Measurements from ENCODE around the gene OR11H6. TPM values are rescaled to one million over a fixed set of nuclear protein-coding genes. Genes with fewer than 3 reads are reported as not detected.
"Not testable (repeated sequence)": the region's sequence is repeated elsewhere in the genome, so short reads cannot be mapped to it uniquely, and the experiment has no call there.

The OR11H6 gene, protein sequence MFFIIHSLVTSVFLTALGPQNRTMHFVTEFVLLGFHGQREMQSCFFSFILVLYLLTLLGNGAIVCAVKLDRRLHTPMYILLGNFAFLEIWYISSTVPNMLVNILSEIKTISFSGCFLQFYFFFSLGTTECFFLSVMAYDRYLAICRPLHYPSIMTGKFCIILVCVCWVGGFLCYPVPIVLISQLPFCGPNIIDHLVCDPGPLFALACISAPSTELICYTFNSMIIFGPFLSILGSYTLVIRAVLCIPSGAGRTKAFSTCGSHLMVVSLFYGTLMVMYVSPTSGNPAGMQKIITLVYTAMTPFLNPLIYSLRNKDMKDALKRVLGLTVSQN
- not detected for polyA plus RNA-seq

DNA sequence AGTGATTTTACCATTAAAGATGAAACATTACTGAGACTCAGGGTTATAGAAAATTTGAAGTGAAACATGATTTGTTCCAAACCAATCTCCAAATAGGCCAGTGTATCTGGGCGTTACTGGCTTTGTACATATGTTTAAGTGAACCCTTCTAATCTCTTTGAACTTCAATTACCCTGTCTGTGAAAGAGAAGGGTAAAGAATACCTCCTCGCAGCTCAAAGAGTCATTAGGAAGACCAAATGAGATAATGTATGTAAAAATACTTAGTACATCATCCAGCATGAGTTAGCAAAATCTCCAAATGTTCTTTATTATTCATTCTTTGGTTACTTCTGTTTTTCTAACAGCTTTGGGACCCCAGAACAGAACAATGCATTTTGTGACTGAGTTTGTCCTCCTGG is at the start of gene OR11H6:
TSS of gene OR11H6 (plus strand) at position 301 of the 400 bp plus-strand sequence. CDS start at position 301, 0 bp downstream.
- H3K27ac ChIP-seq (ENCODE audit: low read depth, low read length) = no peak within 1 kb of the TSS
- 26 to 43% (median 29%) methylated on average over 2 of the region's 2 CpGs for WGBS, 3 donors

DNA sequence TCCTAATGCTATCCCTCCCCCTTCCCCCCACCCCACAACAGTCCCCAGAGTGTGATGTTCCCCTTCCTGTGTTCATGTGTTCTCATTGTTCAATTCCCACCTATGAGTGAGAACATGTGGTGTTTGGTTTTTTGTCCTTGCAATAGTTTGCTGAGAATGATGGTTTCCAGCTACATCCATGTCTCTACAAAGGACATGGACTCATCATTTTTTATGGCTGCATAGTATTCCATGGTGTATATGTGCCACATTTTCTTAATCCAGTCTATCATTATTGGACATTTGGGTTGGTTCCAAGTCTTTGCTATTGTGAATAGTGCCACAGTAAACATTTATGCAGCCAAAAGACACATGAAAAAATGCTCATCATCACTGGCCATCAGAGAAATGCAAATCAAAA is 49.3 kb upstream of the OR11H6 start:
- not testable (repeated sequence) for H3K27ac ChIP-seq (ENCODE audit: low read depth, low read length)

DNA sequence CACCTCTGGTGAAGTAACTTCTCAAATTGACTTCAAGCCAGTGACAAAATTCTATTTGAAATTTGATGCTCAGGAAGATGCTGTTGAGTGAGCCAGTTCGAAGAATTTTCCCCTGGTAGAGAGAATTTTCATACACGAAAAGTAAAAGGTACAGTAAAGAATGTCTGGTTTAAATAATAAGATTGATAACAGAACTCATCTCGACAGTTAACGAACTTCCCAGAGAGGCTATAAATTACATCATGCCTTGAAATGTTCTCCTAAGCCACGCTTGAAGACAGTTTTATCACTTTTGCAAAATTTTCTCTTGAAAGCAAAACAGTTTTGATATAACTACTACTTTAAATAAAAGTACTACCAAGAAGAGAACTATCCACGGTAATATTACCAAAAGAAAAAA is 47.2 kb upstream of the OR11H6 start:
- 52 to 72% (median 67%) methylated on average over 6 of the region's 6 CpGs for WGBS, 3 donors

DNA sequence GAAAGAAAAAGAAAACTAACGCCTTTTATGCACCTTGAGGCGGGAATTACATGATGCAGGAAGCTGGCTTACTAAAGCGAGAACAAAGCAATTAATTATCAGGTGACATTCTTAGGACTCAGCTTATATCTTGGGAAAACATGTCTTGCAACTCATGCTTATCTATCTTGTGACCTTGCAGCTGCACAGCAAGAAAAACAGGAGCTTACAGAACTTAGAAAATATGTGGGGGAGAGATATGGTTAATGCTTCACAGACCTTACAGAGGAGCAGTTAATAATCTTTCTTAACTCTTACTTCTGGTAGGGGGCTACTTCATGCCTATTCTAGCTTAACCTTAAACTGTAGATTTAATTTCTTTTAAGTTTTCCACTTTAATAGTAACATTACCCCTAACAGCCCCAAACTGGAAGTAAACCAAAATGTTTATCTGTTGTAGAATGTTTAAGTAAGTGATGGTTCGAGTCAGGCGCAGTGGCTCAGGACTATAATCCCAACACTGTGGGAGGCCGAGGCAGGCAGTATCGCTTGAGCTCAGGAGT is 46.0 kb upstream of the OR11H6 start:
- H3K27ac ChIP-seq (ENCODE audit: low read depth, low read length) = no peak overlapping the region
- WGBS, 3 donors = 51 to 82% (median 77%) methylated on average over 7 of the region's 7 CpGs

More for the DNA sequence above, 47.2 kb upstream of the OR11H6 start:
- H3K27ac ChIP-seq (ENCODE audit: low read depth, low read length) = no peak overlapping the region

DNA sequence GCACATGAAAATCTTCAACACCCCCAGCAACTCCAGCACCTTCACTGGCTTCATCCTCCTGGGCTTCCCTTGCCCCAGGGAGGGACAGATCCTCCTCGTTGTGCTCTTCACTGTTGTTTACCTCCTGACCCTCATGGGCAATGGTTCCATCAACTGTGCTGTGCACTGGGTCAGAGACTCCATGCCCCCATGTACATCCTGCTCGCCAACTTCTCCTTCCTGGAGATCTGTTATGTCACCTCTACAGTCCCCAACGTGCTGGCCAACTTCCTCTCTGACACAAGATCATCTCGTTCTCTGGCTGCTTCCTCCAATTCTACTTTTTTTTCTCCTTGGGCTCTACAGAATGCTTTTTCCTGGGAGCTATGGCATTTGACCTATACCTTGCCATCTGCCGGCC is 44.3 kb upstream of the OR11H6 start:
- WGBS, 3 donors = 37 to 80% (median 37%) methylated on average over 5 of the region's 5 CpGs
- no peak overlapping the region for H3K27ac ChIP-seq (ENCODE audit: low read depth, low read length)

DNA sequence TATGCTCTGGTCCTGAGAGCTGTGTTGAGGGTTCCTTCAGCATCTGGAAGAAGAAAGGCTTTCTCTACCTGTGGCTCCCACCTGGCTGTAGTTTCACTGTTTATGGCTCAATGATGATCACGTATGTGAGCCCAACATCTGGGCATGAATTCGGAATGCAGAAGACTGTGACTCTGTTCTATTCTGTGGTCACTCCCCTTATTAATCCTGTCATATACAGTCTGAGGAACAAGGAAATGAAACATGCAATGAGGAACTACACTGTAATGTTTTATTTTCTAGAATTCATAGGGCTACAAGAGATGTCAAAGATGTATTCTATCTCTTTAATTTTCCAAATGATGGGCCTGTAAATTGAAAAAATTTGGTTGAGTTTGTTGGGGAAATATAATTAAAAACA is 43.6 kb upstream of the OR11H6 start:
- 67 to 80% (median 68%) methylated on average over 2 of the region's 2 CpGs for WGBS, 3 donors
- H3K27ac ChIP-seq (ENCODE audit: low read depth, low read length) = no peak overlapping the region

DNA sequence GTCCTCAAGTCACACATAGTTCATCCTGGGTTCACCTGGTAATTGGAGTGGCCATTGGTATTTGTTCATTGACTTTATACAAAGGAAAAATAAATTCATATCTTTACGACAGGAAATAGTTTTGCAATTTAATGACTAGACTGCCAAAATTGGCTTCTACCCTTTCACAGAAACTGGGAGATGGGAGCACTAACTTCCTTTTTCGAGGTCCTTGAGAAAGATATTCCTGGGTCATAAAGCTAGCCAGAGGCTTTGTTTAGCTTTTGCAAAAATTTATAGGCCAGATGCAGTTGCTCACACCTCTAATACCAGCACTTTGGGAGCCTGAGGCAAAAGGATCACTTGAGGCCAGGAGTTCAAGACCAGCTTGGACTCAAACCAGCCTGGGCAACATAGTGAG is 43.0 kb upstream of the OR11H6 start:
- H3K27ac ChIP-seq (ENCODE audit: low read depth, low read length) = no peak overlapping the region
- 36 to 65% (median 50%) methylated on average over 2 of the region's 2 CpGs for WGBS, 3 donors

DNA sequence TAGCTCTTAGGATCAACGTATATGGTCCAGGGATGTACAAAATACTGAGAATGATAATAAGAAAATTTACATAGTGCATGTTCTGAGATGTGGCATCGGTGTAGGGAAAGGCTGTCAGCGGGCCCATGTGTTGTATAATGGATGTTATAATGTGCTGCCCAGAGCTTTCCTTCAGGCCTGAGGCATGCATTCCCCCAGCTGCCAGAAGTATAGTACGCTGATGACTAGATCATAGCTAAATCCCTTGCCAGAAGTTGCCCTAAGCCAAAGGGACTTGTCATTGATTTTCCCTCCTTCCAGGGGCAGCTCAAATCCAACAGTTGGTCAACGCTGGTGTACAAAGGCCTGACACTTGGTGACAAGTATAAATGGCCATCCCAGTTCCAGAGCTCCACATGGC is 39.3 kb upstream of the OR11H6 start:
- H3K27ac ChIP-seq (ENCODE audit: low read depth, low read length) = no peak overlapping the region
- 52 to 54% (median 54%) methylated on average over 5 of the region's 5 CpGs for whole genome bisulfite sequencing, 3 donors

DNA sequence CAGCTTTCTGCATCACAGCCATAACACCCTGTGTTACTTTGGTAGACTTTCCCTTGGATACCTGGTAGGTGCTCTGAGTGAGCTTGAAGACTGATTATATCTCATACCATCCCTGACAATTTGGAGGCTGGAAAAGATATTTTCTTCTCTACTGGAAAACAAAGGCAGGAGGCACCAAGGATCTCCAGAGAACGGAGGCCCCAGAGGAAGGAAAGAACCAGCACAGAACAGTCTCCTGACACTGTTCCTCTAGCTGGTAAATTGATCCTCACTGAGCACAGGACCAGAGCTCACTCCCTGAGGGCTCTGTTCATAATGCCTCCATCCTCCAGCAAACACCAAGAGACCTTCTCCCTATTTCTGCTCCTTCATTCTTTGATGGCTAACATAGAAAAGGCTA is 32.9 kb upstream of the OR11H6 start, which contains the start of gene OR11G2:
TSS of gene OR11G2 (plus strand) at position 301 of the 400 bp plus-strand sequence. CDS start 6,542 bp downstream, outside the sequence.
- no peak within 1 kb of the TSS for H3K27ac ChIP-seq (ENCODE audit: low read depth, low read length)
- 56 to 63% (median 63%) methylated on average over 1 of the region's 1 CpG for WGBS, 3 donors

DNA sequence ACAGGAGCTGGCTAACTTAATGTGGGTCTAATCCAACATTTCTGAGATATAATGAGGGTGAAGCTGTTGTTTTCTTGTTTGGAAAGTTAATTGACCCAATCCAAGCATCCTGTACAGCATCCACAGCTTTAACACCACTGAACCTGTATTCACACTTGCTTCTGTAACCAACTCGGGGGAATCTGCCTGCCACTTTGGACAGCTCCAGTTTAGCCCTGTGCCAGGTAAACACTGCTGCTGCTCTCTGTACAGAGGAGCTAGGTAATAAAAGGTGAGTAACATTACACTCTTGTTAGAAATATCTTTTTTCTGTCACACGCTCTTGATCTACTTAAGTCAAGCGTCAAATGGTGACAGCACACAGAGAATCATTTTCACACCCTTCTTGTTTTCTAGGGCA is 32.1 kb upstream of the OR11H6 start:
- 70 to 84% (median 82%) methylated on average over 3 of the region's 3 CpGs for WGBS, 3 donors
- no peak overlapping the region for H3K27ac ChIP-seq (ENCODE audit: low read depth, low read length)

DNA sequence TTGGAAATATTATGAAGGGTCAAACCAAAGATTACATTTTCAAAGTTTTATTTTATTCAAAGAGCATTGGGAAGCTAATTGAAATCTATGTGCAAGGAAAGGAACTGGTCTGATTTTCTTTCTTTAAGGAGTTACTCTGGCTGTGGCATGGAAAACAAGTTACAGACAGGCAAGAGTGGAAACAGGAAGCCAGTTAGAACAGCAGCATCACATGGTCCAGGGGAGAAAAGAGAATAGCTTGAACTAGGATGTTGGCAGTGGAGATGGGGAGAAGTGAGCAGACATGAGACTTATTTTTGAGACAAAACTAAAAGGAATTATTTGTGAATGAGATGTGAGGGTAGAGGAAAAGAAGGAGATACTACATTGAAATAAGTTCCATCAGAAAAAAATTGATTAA is 29.4 kb upstream of the OR11H6 start:
- no peak overlapping the region for H3K27ac ChIP-seq (ENCODE audit: low read depth, low read length)

DNA sequence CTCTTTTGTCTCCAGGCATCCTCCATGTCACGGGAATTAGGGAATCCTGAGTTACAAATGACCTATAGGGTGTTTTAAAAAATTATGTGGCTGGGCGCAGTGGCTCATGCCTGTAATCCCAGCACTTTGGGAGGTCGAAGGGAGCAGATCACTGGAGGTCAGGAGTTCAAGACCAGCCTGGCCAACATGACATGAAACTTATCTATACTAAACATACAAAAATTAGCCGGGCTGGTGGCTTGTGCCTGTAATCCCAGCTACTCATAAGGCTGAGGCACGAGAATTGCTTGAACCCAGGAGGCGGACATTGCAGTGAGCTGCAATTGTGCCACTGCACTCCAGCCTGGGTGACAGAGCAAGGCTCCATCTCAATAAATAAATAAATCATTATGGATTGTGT is 28.3 kb upstream of the OR11H6 start:
- not testable (repeated sequence) for H3K27ac ChIP-seq (ENCODE audit: low read depth, low read length)
- WGBS, 3 donors = 67 to 73% (median 73%) methylated on average over 6 of the region's 6 CpGs

DNA sequence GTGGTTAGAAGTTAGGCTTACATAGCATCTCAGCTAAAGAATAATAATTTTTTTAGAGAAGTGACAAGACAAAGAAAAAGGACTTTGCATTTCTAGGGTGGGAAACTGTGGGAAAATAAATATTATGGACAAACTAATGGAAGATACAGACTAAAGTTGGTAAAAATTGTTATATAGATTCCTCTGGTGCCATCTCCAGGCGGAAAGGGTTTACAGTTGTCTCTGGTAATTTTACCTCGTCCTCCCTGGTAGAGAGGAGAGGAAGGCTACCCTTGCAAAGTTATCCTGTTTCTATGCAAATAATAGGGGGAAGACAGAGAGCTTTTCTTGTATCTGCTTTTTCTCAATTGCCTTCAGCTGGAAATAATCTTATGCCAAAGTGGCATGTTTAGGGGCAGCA is 27.6 kb upstream of the OR11H6 start:
- H3K27ac ChIP-seq (ENCODE audit: low read depth, low read length) = no peak overlapping the region
- 30 to 35% (median 33%) methylated on average over 2 of the region's 2 CpGs for WGBS, 3 donors

DNA sequence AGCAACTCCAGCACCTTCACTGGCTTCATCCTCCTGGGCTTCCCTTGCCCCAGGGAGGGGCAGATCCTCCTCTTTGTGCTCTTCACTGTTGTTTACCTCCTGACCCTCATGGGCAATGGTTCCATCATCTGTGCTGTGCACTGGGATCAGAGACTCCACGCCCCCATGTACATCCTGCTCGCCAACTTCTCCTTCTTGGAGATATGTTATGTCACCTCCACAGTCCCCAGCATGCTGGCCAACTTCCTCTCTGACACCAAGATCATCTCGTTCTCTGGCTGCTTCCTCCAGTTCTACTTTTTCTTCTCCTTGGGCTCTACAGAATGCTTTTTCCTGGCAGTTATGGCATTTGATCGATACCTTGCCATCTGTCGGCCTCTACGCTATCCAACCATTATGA is 26.1 kb upstream of the OR11H6 start:
- no peak overlapping the region for H3K27ac ChIP-seq (ENCODE audit: low read depth, low read length)
- WGBS, 3 donors = 60 to 75% (median 68%) methylated on average over 6 of the region's 6 CpGs

DNA sequence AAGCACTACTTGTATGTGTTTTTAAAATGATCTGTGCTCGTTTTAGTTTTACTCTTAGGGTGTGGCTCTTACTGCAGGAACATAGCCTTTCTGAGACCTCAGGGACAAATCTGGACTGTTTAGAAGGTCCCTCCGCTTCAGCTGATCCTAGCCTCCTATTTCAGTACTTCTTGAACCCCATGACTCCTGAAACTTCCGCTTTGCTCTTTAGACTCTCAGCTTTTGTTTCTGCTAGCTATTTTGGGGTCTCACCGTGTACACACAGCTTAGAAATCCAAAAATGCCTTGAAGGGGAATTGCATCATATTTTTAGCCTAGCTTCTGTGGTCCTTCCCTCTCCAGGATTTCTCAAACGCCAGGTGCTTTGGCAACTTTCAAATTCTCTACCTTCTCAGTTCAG is 24.5 kb upstream of the OR11H6 start:
- 54 to 68% (median 55%) methylated on average over 5 of the region's 5 CpGs for WGBS, 3 donors

DNA sequence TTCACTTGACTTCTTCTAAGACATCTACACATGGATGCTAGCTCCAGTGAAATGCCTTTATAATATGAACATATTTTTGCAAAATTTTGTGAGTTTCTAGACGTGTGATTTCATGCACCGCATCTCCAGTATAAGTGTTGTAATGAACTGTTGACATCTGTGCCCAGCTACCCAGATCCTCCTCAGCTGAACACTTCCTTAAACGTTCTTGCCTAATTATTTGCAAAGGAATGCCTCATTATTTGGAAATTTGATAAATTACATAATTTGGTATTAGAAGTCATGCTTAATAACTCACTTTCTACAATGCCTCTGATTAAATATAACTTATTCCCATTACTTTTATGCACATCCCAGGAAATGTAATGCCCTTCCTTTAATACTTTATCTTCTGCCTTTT is 18.8 kb upstream of the OR11H6 start:
- no peak overlapping the region for H3K27ac ChIP-seq (ENCODE audit: low read depth, low read length)

More for the DNA sequence above, 24.5 kb upstream of the OR11H6 start:
- no peak overlapping the region for H3K27ac ChIP-seq (ENCODE audit: low read depth, low read length)

DNA sequence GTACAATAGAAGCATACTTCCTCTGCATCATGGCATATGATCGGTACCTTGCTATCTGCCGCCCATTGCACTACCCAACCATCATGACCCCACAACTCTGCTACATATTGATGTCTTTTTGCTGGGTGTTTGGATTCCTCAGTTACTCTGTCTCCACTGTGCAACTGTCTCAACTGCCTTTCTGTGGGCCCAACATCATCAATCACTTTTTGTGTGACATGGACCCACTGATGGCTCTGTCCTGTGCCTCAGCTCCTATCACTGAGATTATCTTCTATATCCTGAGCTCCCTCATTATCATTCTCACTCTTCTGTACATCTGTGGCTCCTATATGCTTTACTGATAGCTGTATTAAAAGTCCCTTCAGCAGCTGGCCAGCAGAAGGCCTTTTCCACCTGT is 13.9 kb upstream of the OR11H6 start:
- 63 to 89% (median 86%) methylated on average over 2 of the region's 2 CpGs for WGBS, 3 donors
- no peak overlapping the region for H3K27ac ChIP-seq (ENCODE audit: low read depth, low read length)

More for the DNA sequence above, 18.8 kb upstream of the OR11H6 start:
- 39 to 50% (median 41%) methylated on average over 3 of the region's 3 CpGs for WGBS, 3 donors

DNA sequence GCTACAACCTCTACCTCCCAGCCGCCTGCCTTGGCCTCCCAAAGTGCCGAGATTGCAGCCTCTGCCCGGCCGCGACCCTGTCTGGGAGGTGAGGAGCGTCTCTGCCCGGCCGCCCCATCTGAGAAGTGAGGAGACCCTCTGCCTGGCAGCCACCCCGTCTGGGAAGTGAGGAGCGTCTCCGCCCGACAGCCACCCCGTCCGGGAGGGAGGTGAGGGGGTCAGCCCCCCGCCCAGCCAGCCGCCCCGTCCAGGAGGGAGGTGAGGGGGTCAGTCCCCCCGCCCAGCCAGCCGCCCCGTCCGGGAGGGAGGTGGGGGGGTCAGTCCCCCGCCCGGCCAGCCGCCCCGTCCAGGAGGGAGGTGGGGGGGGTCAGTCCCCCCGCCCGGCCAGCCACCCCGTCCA is 11.1 kb upstream of the OR11H6 start:
- H3K27ac ChIP-seq (ENCODE audit: low read depth, low read length) = not testable (repeated sequence)
- 89 to 92% methylated on average over 7 to 16 of the region's 28 CpGs; no CpG with 5 or more reads in 1 of the 3 donors for WGBS, 3 donors

DNA sequence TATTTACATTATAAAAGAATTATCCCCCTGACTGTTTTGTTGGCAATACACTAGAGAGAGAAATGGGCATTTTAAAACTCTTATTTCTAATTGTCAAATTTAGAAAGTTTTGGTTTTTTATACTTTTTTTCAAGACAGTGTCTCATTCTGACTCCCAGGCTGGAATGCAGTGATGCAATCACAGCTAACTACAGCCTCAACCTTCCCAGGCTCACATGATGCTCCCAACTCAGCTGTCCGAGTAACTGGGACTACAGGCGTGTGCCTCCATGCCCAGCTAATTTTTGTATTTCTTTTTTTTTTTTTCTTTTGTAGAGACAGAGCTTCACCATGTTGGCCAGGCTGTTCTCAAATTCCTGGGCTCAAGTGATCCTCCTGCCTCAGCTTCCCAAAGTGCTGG is 8.3 kb upstream of the OR11H6 start:
- 58 to 82% (median 59%) methylated on average over 2 of the region's 2 CpGs for WGBS, 3 donors
- no peak overlapping the region for H3K27ac ChIP-seq (ENCODE audit: low read depth, low read length)

DNA sequence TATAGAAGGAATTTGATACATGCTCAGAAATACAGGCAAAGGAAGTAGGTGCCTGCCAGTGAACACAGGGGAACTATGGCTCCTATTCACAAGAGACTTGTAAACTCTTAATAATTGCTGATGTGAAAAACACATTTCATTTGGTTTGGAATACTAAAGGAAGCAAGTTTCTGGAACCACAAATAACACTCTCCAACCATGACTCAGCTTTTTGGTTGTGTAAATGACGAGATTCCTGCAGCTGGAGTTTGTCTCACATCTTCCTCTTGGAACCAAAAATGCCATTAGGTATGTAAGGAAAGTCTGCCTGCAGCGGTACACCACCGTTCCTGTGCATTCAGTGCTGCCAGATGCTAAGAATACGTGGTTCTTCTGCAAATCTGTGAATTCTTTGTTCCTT is 4.5 kb upstream of the OR11H6 start:
- WGBS, 3 donors = 44 to 47% (median 46%) methylated on average over 4 of the region's 4 CpGs
- H3K27ac ChIP-seq (ENCODE audit: low read depth, low read length) = no peak overlapping the region
